Measurements from ENCODE around the gene TEX52. TPM values are rescaled to one million over a fixed set of nuclear protein-coding genes. Genes with fewer than 3 reads are reported as not detected.

TEX52 gene
- total and polyA plus RNA-seq, 2 of the 8 experiments (the other 6 are each of a cell fraction or from before 2014, with no cell fraction given): not detected

DNA sequence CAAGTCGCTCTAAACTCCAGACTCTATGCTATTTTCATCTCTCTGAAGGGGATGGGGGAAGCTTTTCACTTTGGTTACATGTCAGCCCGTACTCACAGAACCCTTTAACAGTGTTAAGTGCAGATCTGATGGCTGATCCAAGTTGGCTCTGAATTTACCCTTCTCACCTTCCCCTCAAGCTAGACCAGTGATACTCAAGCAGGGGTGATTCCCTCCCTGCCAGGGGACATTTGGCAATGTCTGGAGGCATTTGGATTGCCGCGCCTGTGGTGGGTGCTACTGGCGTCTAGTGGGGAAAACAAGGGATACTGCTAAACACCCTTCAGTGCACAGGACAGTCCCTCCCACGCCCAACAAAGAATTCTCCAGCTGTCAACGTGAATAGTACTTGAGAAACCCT is 6.0 kb upstream of the TEX52 start:
- no peaks in the 10 kb centered on the region for H3K79me1 ChIP-seq (ENCODE audit: low read depth, low read length)
- FAIRE-seq (no peak), DNase-seq (ENCODE audit: low read depth in 1 of 2, low spot score in 2 of 2) (no peak)
- POLR2A ChIA-PET (ENCODE audit: partially characterized antibody): interaction anchor here (0.7 to 0.8 kb wide), 2 partner anchors 26 to 34 kb away, joined by 3 read pairs; no protein-coding TSS in a partner anchor
- H2AK5ac ChIP-seq (ENCODE audit: low read depth, low read length): no peak overlapping the region
- H3K23me2 ChIP-seq (ENCODE audit: low read depth, low read length): no peaks in the 10 kb centered on the region
- H3K14ac ChIP-seq (ENCODE audit: insufficient read length): no peak overlapping the region
- WGBS, 2 experiments (ENCODE audit: extremely low coverage in 1 of 2, insufficient coverage in 1 of 2, insufficient read length in 1 of 2, insufficient replicate concordance in 2 of 2, low coverage in 1 of 2, low lambda C conversion rate in 2 of 2, missing lambda C conversion rate in 1 of 2): 92% methylated on average over 7 of the region's 7 CpGs; no CpG with 5 or more reads in 1 of the 2 experiments
- H3K27me3 ChIP-seq (replicated peaks in 1 of 4; ENCODE audit: control insufficient read depth in 3 of 4, extremely low read depth in 1 of 4, insufficient read depth in 3 of 4, low read length in 3 of 4): no peaks in the 10 kb centered on the region
- no peak overlapping the region for H4K91ac ChIP-seq (replicated peaks; ENCODE audit: insufficient read length, low read length)
- H2BK12ac ChIP-seq (ENCODE audit: low read depth, low read length): no peak overlapping the region
- H2BK5ac ChIP-seq (ENCODE audit: low read depth, low read length): no peak overlapping the region
- H3K4ac ChIP-seq (replicated peaks; ENCODE audit: insufficient read length, low read depth, low read length): no peak overlapping the region
- no peaks in the 10 kb centered on the region for H3K79me2 ChIP-seq (ENCODE audit: control insufficient read depth in 1 of 2, insufficient read depth in 2 of 2, low read length in 2 of 2)
- no peak overlapping the region for H3K4me2 ChIP-seq (ENCODE audit: insufficient read depth in 1 of 2, low read depth in 2 of 2, low read length in 2 of 2)
- peaks cover 0 to 7% of the 10 kb centered on the region in 2 experiments for H4K20me1 ChIP-seq (replicated peaks in 1 of 2; ENCODE audit: control insufficient read depth in 1 of 2, insufficient read depth in 2 of 2, low read length in 2 of 2)
- H3K18ac ChIP-seq (ENCODE audit: extremely low read depth, low read length): no peak overlapping the region
- no peak overlapping the region for H3K9ac ChIP-seq (replicated peaks in 1 of 4; ENCODE audit: extremely low read depth in 1 of 4, low read depth in 3 of 4, low read length in 3 of 4)
- no peak overlapping the region for H2BK120ac ChIP-seq (replicated peaks; ENCODE audit: low read depth, low read length)
- H4K8ac ChIP-seq (ENCODE audit: extremely low read depth, insufficient read depth, low read length): no peak overlapping the region
- H3K56ac ChIP-seq (replicated peaks; ENCODE audit: insufficient read length, low read depth, low read length): no peak overlapping the region
- H3K9me3 ChIP-seq (ENCODE audit: insufficient read depth in 2 of 2, low read depth in 1 of 2, low read length in 1 of 2): no peaks in the 10 kb centered on the region
- H3K36me3 ChIP-seq (ENCODE audit: control insufficient read depth in 2 of 4, insufficient read depth in 4 of 4, low read length in 3 of 4): peaks cover 25 to 80% (median 63%) of the 10 kb centered on the region in 4 experiments
- no peak overlapping the region for H2BK20ac ChIP-seq (ENCODE audit: low read length)
- H2AFZ ChIP-seq (ENCODE audit: low read length): no peak overlapping the region
- H3K4me3 ChIP-seq (ENCODE audit: extremely low read depth in 1 of 4, insufficient read depth in 2 of 4, low read depth in 3 of 4, low read length in 4 of 4): no peak overlapping the region
- CTCF ChIA-PET (ENCODE audit: partially characterized antibody): interaction anchor here (0.6 to 4.0 kb wide), 7 partner anchors 9 to 179 kb away, joined by 3 to 20 read pairs (median 5); no protein-coding TSS in a partner anchor
- H4K5ac ChIP-seq (ENCODE audit: insufficient read length, low read depth, low read length): no peak overlapping the region
- no peak overlapping the region for H3K27ac ChIP-seq (ENCODE audit: low read depth, low read length)
- no peak overlapping the region for H2BK15ac ChIP-seq (ENCODE audit: low read length)
- no peak overlapping the region for H3K23ac ChIP-seq (ENCODE audit: insufficient read length)
- no peaks in the 10 kb centered on the region for H3K4me1 ChIP-seq (replicated peaks in 1 of 4; ENCODE audit: control insufficient read depth in 3 of 4, insufficient read depth in 4 of 4, low read length in 3 of 4)
- no peak for TF ChIP-seq TAF7 (optimal IDR thresholded peaks at IDR 0.05; ENCODE audit: borderline replicate concordance, low read depth, low read length)
- TF ChIP-seq, protein P1, sequence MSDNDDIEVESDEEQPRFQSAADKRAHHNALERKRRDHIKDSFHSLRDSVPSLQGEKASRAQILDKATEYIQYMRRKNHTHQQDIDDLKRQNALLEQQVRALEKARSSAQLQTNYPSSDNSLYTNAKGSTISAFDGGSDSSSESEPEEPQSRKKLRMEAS (IDR thresholded peaks at IDR 0.05): no peak
